Measurements from ENCODE around the gene ASB5. TPM values are rescaled to one million over a fixed set of nuclear protein-coding genes. Genes with fewer than 3 reads are reported as not detected.

Gene ASB5
- total and polyA plus RNA-seq, 9 of the 15 experiments (the other 6 are each of a cell fraction or from before 2014, with no cell fraction given) = not detected

DNA sequence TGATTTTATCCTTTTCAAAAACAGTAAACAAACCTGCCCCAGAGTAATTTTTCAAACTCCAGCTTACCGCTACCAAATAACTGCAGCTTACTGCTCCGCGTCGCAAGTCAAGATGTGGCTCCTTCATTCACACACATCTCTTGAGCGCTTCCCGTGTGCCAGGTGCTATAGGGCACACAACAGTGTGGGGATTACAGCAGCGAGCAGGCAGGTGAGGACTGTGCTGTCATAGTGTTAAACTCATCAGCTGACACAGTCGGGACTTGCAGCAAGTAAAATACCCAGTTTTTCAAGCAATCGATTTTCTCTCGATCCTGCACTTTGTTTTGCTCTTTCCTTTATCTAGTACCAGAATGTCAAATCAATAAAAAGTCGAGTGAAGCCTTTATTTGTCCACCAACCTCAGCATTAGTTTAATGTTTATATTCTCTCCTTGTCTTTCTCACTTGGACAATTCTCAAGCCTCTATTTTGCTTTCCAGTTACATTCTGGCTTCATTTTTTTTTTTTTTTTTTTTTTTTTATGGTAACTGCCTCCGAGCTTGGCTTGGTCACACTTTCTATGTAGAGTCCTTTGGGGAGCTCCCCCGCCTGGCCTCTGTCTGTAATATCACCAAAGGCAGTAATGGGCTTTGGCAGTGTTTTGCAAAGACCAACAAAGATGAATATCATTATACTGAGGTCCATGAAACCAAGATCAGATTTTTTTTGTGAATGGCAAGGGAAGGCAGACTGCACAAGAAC, 8.3 kb upstream of the ASB5 start:
- no peaks in the 10 kb centered on the region for H3K79me2 ChIP-seq (ENCODE audit: control insufficient read depth, insufficient read depth, low read length)
- intact Hi-C loops (cut with micrococcal nuclease) (loop anchor here (2.0 kb wide), 1 partner anchor 331 kb away; no protein-coding TSS in a partner anchor), in situ Hi-C loops (cut with MboI) (no loop called here)
- no peaks in the 10 kb centered on the region for H3K4me1 ChIP-seq (replicated peaks in 1 of 2; ENCODE audit: control insufficient read depth in 2 of 2, insufficient read depth in 2 of 2, low read length in 2 of 2)
- H3K9me3 ChIP-seq (replicated peaks; ENCODE audit: control insufficient read depth, insufficient read depth, low read depth, low read length) = no peaks in the 10 kb centered on the region
- no TSS peak for BruUV-seq (replicated peaks)
- H3K27ac ChIP-seq (ENCODE audit: extremely low read depth, low read depth, low read length) = no peak overlapping the region
- peak overlapping the region in 1 of 2 experiments; percentile 45; a peak in 1 of 4 replicates for H3K9ac ChIP-seq (ENCODE audit: insufficient read depth in 1 of 2, low read depth in 2 of 2, low read length in 2 of 2)
- H3K36me3 ChIP-seq (ENCODE audit: control insufficient read depth, insufficient read depth, low read length) = no peaks in the 10 kb centered on the region
- no peaks in the 10 kb centered on the region for H3K27me3 ChIP-seq (ENCODE audit: control insufficient read depth in 2 of 2, insufficient read depth in 2 of 2, low read length in 2 of 2)
- CTCF ChIA-PET (ENCODE audit: low intra/inter-chr PET ratio) = interaction anchor here (0.6 kb wide), 1 partner anchor 1994 kb away, joined by 3 read pairs; the partner anchor contains the start of gene FBXO8
- H3K4me3 ChIP-seq = peak overlapping the region; percentile 11; the same call in 1 of the 2 replicates
- no peaks in the 10 kb centered on the region for H3K9me1 ChIP-seq (ENCODE audit: control insufficient read depth, insufficient read depth, low read length)
- peak; percentile 97 for ATAC-seq
- peak; percentile 84 for FAIRE-seq
- peak; percentile 36 to 66 (median 50) for DNase-seq (ENCODE audit: extremely low read depth in 1 of 4, low spot score in 3 of 4)
- H4K20me1 ChIP-seq (replicated peaks; ENCODE audit: control insufficient read depth, insufficient read depth, low read length) = no peaks in the 10 kb centered on the region
- 21% methylated on average over 12 of the region's 13 CpGs for WGBS (ENCODE audit: insufficient coverage, low coverage, missing lambda C conversion rate)
- TF ChIP-seq U2AF1 (optimal IDR thresholded peaks at IDR 0.05; ENCODE audit: low read depth, low read length) = no peak
- TF ChIP-seq RBM14 (IDR thresholded peaks at IDR 0.05; ENCODE audit: borderline replicate concordance, insufficient read depth, low read depth, low read length) = no peak
- TF ChIP-seq SMC3 (conservative IDR thresholded peaks at IDR 0.05; ENCODE audit: insufficient read depth, low read depth, low read length) = 0 out of 2 replicates have a peak, but pooled peaks have one; percentile 17
- TF ChIP-seq, protein P1, sequence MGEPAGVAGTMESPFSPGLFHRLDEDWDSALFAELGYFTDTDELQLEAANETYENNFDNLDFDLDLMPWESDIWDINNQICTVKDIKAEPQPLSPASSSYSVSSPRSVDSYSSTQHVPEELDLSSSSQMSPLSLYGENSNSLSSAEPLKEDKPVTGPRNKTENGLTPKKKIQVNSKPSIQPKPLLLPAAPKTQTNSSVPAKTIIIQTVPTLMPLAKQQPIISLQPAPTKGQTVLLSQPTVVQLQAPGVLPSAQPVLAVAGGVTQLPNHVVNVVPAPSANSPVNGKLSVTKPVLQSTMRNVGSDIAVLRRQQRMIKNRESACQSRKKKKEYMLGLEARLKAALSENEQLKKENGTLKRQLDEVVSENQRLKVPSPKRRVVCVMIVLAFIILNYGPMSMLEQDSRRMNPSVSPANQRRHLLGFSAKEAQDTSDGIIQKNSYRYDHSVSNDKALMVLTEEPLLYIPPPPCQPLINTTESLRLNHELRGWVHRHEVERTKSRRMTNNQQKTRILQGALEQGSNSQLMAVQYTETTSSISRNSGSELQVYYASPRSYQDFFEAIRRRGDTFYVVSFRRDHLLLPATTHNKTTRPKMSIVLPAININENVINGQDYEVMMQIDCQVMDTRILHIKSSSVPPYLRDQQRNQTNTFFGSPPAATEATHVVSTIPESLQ (CRISPR knock-in tag; IDR thresholded peaks at IDR 0.05) = no peak
- TF ChIP-seq, protein P2, sequence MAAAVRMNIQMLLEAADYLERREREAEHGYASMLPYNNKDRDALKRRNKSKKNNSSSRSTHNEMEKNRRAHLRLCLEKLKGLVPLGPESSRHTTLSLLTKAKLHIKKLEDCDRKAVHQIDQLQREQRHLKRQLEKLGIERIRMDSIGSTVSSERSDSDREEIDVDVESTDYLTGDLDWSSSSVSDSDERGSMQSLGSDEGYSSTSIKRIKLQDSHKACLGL (CRISPR knock-in tag; IDR thresholded peaks at IDR 0.05; ENCODE audit: borderline replicate concordance, poor library complexity, severe bottlenecking) = no peak
- TF ChIP-seq, protein P3, sequence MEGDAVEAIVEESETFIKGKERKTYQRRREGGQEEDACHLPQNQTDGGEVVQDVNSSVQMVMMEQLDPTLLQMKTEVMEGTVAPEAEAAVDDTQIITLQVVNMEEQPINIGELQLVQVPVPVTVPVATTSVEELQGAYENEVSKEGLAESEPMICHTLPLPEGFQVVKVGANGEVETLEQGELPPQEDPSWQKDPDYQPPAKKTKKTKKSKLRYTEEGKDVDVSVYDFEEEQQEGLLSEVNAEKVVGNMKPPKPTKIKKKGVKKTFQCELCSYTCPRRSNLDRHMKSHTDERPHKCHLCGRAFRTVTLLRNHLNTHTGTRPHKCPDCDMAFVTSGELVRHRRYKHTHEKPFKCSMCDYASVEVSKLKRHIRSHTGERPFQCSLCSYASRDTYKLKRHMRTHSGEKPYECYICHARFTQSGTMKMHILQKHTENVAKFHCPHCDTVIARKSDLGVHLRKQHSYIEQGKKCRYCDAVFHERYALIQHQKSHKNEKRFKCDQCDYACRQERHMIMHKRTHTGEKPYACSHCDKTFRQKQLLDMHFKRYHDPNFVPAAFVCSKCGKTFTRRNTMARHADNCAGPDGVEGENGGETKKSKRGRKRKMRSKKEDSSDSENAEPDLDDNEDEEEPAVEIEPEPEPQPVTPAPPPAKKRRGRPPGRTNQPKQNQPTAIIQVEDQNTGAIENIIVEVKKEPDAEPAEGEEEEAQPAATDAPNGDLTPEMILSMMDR (IDR thresholded peaks at IDR 0.05 in 2 of 3, conservative IDR thresholded peaks at IDR 0.05 in 1 of 3; ENCODE audit: insufficient read depth in 2 of 3, low read depth in 1 of 3, low read length in 3 of 3) = peak; percentile 52; a peak in 5 of 6 replicates
- TF ChIP-seq ZNF384 (IDR thresholded peaks at IDR 0.05; ENCODE audit: low read depth, low read length) = peak; percentile 88
- TF ChIP-seq, protein P4, sequence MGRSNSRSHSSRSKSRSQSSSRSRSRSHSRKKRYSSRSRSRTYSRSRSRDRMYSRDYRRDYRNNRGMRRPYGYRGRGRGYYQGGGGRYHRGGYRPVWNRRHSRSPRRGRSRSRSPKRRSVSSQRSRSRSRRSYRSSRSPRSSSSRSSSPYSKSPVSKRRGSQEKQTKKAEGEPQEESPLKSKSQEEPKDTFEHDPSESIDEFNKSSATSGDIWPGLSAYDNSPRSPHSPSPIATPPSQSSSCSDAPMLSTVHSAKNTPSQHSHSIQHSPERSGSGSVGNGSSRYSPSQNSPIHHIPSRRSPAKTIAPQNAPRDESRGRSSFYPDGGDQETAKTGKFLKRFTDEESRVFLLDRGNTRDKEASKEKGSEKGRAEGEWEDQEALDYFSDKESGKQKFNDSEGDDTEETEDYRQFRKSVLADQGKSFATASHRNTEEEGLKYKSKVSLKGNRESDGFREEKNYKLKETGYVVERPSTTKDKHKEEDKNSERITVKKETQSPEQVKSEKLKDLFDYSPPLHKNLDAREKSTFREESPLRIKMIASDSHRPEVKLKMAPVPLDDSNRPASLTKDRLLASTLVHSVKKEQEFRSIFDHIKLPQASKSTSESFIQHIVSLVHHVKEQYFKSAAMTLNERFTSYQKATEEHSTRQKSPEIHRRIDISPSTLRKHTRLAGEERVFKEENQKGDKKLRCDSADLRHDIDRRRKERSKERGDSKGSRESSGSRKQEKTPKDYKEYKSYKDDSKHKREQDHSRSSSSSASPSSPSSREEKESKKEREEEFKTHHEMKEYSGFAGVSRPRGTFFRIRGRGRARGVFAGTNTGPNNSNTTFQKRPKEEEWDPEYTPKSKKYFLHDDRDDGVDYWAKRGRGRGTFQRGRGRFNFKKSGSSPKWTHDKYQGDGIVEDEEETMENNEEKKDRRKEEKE (IDR thresholded peaks at IDR 0.05; ENCODE audit: borderline replicate concordance in 1 of 2, control insufficient read depth in 1 of 2, low read depth in 2 of 2, low read length in 1 of 2) = no peak
- POLR2A ChIA-PET = interaction anchor here (0.6 to 0.9 kb wide), 3 partner anchors 8 to 1025 kb away, joined by 3 read pairs; no protein-coding TSS in a partner anchor
- H3K4me2 ChIP-seq (ENCODE audit: insufficient read depth, low read length) = peak overlapping the region; percentile 80
- H2AFZ ChIP-seq (ENCODE audit: low read depth, low read length) = peak overlapping the region; percentile 95
